ENCODE data around the gene EDA. TPM values are rescaled to one million over a fixed set of nuclear protein-coding genes. Genes with fewer than 3 reads are reported as not detected.

The EDA gene
- total and polyA plus RNA-seq, 12 donors = 2.3 to 9.4 (median 5.2) TPM

DNA sequence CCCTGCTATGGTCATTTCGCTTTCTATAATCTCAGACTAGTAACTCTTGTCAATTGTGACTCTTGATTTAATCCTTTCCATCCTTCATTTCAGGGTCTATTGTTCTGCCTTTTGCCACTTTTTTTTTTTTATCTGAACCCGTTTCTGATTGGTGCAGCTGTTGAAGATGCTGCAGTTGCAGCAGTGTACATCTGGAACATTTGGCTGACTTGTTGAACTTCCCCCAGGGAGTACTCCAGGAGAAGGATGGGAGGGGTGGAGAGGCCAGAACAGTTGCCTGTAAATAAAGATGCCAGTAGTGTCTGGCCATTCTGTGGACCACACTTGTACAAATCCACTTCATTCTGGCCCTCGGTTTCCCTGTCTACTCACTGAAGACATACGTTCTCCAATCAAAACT lies 1.0 kb upstream of the EDA start:
- no peaks in the 10 kb centered on the region for H3K9me3 ChIP-seq
- H3K4me1 ChIP-seq = peaks cover 0 to 16% (median 0%) of the 10 kb centered on the region in 9 donors
- DNase-seq = peak in 1 of 2 donors; percentile 16
- H3K4me3 ChIP-seq = peak overlapping the region in 3 of 10 donors; percentile 67 to 87 (median 73)
- H3K27ac ChIP-seq = no peak overlapping the region
- H3K27me3 ChIP-seq = peaks cover 0 to 46% (median 0%) of the 10 kb centered on the region in 7 donors
- WGBS, 2 donors = 39 to 60% methylated on average over 4 of the region's 4 CpGs
- H3K36me3 ChIP-seq = no peaks in the 10 kb centered on the region
- intact Hi-C loops (cut with DNase I) = loop anchor here in 7 of 10 donors (5.0 to 10.0 kb wide), 8 partner anchors 58 to 480 kb away; no protein-coding TSS in a partner anchor
- ATAC-seq = peak in 3 of 8 donors; percentile 24 to 48 (median 28)
- TF ChIP-seq, protein P1, sequence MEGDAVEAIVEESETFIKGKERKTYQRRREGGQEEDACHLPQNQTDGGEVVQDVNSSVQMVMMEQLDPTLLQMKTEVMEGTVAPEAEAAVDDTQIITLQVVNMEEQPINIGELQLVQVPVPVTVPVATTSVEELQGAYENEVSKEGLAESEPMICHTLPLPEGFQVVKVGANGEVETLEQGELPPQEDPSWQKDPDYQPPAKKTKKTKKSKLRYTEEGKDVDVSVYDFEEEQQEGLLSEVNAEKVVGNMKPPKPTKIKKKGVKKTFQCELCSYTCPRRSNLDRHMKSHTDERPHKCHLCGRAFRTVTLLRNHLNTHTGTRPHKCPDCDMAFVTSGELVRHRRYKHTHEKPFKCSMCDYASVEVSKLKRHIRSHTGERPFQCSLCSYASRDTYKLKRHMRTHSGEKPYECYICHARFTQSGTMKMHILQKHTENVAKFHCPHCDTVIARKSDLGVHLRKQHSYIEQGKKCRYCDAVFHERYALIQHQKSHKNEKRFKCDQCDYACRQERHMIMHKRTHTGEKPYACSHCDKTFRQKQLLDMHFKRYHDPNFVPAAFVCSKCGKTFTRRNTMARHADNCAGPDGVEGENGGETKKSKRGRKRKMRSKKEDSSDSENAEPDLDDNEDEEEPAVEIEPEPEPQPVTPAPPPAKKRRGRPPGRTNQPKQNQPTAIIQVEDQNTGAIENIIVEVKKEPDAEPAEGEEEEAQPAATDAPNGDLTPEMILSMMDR (IDR thresholded peaks at IDR 0.05) = no peak

DNA sequence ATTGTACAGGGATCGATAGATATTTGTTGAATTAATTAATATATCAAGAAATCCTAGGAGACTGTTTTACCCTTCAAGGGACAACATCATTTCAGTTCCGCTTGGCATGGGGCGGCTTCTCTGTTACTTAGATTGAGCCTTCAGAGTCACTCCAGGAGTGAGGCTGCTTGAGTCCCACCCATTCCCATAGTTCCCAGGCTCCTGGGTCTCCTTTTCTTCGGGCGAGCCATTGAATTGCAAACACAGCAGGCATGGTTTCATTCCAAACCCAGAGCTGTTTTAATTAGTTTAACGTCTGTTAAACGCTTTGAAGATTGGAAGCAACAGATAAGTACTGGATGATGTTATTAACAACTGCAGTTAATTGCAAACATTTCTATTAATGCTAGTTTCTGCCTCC lies 571 bp upstream of the EDA start:
- TF ChIP-seq, protein P1 (IDR thresholded peaks at IDR 0.05) = no peak
- WGBS, 2 donors = 13 to 16% methylated on average over 7 of the region's 7 CpGs

DNA sequence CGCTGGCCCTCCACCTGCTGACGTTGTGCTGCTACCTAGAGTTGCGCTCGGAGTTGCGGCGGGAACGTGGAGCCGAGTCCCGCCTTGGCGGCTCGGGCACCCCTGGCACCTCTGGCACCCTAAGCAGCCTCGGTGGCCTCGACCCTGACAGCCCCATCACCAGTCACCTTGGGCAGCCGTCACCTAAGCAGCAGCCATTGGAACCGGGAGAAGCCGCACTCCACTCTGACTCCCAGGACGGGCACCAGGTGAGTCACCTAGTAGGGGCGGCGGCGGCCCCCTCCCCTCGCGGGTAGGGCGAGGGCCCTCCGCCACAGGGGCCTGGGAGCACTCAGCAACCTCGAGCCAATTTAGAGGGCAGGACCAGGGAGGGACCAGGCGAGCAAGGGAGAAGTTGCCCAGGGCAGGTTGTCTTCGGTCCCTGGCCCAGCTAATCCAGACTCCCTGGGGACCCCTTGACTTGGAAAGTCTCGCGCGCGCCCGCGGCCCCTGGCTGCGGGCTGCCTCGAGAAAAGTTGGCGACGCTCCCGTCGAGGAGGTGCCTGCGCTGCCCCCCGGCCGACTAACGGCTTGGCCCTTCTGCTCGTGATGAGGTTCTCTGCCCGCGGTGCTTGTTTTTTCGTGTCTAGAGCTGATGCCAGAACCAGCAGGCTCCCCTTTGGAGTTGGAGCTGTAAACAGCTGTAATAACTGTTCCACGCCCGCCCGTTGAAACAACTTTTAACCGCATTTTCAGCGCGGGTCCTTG lies 717 bp downstream of the EDA start:
- TF ChIP-seq, protein P1 (IDR thresholded peaks at IDR 0.05) = no peak
- DNase-seq = peak; percentile 6 to 27
- peak in 6 of 8 donors; percentile 1 to 49 (median 12) for ATAC-seq
- WGBS, 2 donors = 0% methylated on average over 25 to 53 of the region's 53 CpGs
- Histone ChIP-seq H3K27ac (peak overlapping the region in 8 of 10 donors; percentile 35 to 64 (median 44)), H3K9me3 (no peaks in the 10 kb centered on the region), H3K27me3 (peaks cover 0 to 47% (median 0%) of the 10 kb centered on the region in 7 donors), H3K4me1 (peaks cover 0 to 16% (median 0%) of the 10 kb centered on the region in 9 donors), H3K4me3 (peak overlapping the region; percentile 49 to 87 (median 68)), H3K36me3 (no peaks in the 10 kb centered on the region)
- intact Hi-C loops (cut with DNase I) = loop anchor here in 7 of 10 donors (5.0 to 10.0 kb wide), 8 partner anchors 59 to 478 kb away; no protein-coding TSS in a partner anchor

More for the DNA sequence above, 571 bp upstream of the EDA start:
- DNase-seq = no peak
- Histone ChIP-seq H3K27ac (peak overlapping the region in 2 of 10 donors; percentile 37 to 51), H3K27me3 (peaks cover 0 to 46% (median 0%) of the 10 kb centered on the region in 7 donors), H3K9me3 (no peaks in the 10 kb centered on the region), H3K4me1 (peaks cover 0 to 16% (median 0%) of the 10 kb centered on the region in 9 donors), H3K4me3 (peak overlapping the region in 7 of 10 donors; percentile 58 to 87 (median 69)), H3K36me3 (no peaks in the 10 kb centered on the region)
- peak in 1 of 8 donors; percentile 20 for ATAC-seq
- intact Hi-C loops (cut with DNase I) = loop anchor here in 7 of 10 donors (5.0 to 10.0 kb wide), 8 partner anchors 58 to 479 kb away; no protein-coding TSS in a partner anchor

DNA sequence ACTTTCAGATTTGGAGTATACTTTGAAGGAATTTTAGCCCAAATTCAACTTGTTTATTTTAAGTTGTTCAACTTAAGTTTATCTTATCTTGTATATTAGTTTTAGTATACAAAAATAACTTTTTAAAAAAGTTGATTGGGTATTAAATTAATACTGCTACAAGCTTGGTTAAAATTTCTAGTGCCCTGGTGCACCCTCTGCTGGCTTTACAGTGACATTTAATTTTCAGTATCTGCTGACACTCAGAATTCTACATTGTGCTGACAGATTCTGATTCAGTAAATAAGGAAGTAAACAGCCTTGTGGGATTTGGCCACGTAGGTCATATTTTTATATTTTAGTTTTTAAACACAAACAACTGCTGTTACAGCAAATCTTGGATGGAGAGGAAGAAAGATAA lies 2.9 kb downstream of the EDA start:
- H3K27me3 ChIP-seq = peaks cover 0 to 52% (median 0%) of the 10 kb centered on the region in 7 donors
- peaks cover 0 to 7% (median 0%) of the 10 kb centered on the region in 11 donors for H3K9me3 ChIP-seq
- TF ChIP-seq, protein P1 (IDR thresholded peaks at IDR 0.05) = peak; percentile 9 to 63 (median 54)
- 0 to 3% methylated on average over 1 of the region's 1 CpG for WGBS, 2 donors
- H3K4me1 ChIP-seq = peaks cover 0 to 16% (median 0%) of the 10 kb centered on the region in 9 donors
- no peak for ATAC-seq
- H3K27ac ChIP-seq = no peak overlapping the region
- intact Hi-C loops (cut with DNase I) = loop anchor here in 8 of 10 donors (1.0 to 10.0 kb wide), 10 partner anchors 62 to 476 kb away; no protein-coding TSS in a partner anchor
- no peak overlapping the region for H3K4me3 ChIP-seq
- DNase-seq = peak in 1 of 2 donors; percentile 25
- no peaks in the 10 kb centered on the region for H3K36me3 ChIP-seq

Data from heart right ventricle (tissue), 16 donors.